OCI-LY7 (cell line): Measurements from ENCODE around the gene STAT6.

Experiments
- CTCF ChIP-seq: fragments of 200-600 bp; sonication (generic); conservative IDR thresholded peaks from 2 replicates; pipeline ENCODE4 v1.5.1; 2014; ENCODE audit warnings: mild to moderate bottlenecking, antibody characterized with exemption, low read length, moderate library complexity, mixed read lengths
- EZH2phosphoT487 ChIP-seq: fragments of 200-600 bp; sonication (generic); IDR thresholded peaks from 2 replicates; pipeline ENCODE4 v1.6.1; 2018; ENCODE audit warnings: low read depth, borderline replicate concordance, mild to moderate bottlenecking, mixed run types, antibody characterized with exemption, low read length, moderate library complexity, mixed read lengths

GRCh38 chr12:57156701-57157403 is 45.7 kb upstream of the STAT6 start:
- no peak for TF ChIP-seq CTCF
- no peak for TF ChIP-seq EZH2phosphoT487
